HCEC 1CT (cell line): Measurements from ENCODE around the gene CKAP2L.

Experiments
- DNase-seq: peaks from one replicate; pipeline ENCODE4 v3.0.0-alpha.2; 2017

Gene CKAP2L

GRCh38 chr2:112760149-112760548 lies 4.3 kb downstream of the CKAP2L start:
- DNase-seq: no peak

GRCh38 chr2:112758711-112759110 lies 5.7 kb downstream of the CKAP2L start:
- no peak for DNase-seq

- DNase-seq: no peak
These were observed 7.1 kb downstream of the CKAP2L start for GRCh38 chr2:112757265-112757664.

GRCh38 chr2:112756207-112756606 lies 8.2 kb downstream of the CKAP2L start:
- DNase-seq: no peak

GRCh38 chr2:112755444-112755843 lies 9.0 kb downstream of the CKAP2L start:
- DNase-seq: no peak

- DNase-seq: no peak
These were observed 9.8 kb downstream of the CKAP2L start for GRCh38 chr2:112754564-112754963.

- no peak for DNase-seq
These were observed 11.7 kb downstream of the CKAP2L start for GRCh38 chr2:112752667-112753066.

GRCh38 chr2:112751451-112752197 lies 12.8 kb downstream of the CKAP2L start:
- no peak for DNase-seq

- no peak for DNase-seq
These were observed 13.9 kb downstream of the CKAP2L start for GRCh38 chr2:112750560-112750843.

- peak; percentile 58 for DNase-seq
These were observed 14.5 kb downstream of the CKAP2L start for GRCh38 chr2:112749755-112750559.

GRCh38 chr2:112740527-112740926 lies 23.9 kb downstream of the CKAP2L start:
- DNase-seq: no peak

- no peak for DNase-seq
These were observed 26.7 kb downstream of the CKAP2L start for GRCh38 chr2:112737542-112738232.

GRCh38 chr2:112733871-112734270 lies 30.5 kb downstream of the CKAP2L start:
- no peak for DNase-seq

GRCh38 chr2:112733456-112733855 lies 31.0 kb downstream of the CKAP2L start:
- no peak for DNase-seq

GRCh38 chr2:112731479-112731878 lies 32.9 kb downstream of the CKAP2L start:
- no peak for DNase-seq

GRCh38 chr2:112730791-112731190 lies 33.6 kb downstream of the CKAP2L start:
- DNase-seq: no peak

- no peak for DNase-seq
These were observed 34.2 kb downstream of the CKAP2L start for GRCh38 chr2:112730216-112730615.

- no peak for DNase-seq
These were observed 35.8 kb downstream of the CKAP2L start for GRCh38 chr2:112728378-112729175.

GRCh38 chr2:112728029-112728362 lies 36.4 kb downstream of the CKAP2L start:
- DNase-seq: no peak

GRCh38 chr2:112727276-112728028 lies 37.0 kb downstream of the CKAP2L start:
- DNase-seq: no peak

GRCh38 chr2:112726487-112727190 lies 37.8 kb downstream of the CKAP2L start:
- DNase-seq: peak; percentile 83
